Endodermal cell (in vitro differentiated cells): Measurements from ENCODE around the gene HES4. TPM values are rescaled to one million over a fixed set of nuclear protein-coding genes. Genes with fewer than 3 reads are reported as not detected.

ENCODE experiments used
- DNase-seq: peaks from one replicate; pipeline ENCODE4 v3.0.0-alpha.2; 2017
- H3K27ac ChIP-seq: 2 replicates; pipeline ENCODE4 v1.5.1; 2013; ENCODE audit warnings: mild to moderate bottlenecking, low read depth, low read length, moderate library complexity
- H3K27me3 ChIP-seq: 2 replicates; pipeline ENCODE4 v1.6.1; 2013; ENCODE audit warnings: mild to moderate bottlenecking, low read length, moderate library complexity; ENCODE audit not compliant: insufficient read depth, control insufficient read depth, poor library complexity, severe bottlenecking
- H3K36me3 ChIP-seq: 2 replicates; pipeline ENCODE4 v1.7.0; 2013; ENCODE audit warnings: mild to moderate bottlenecking, low read length, moderate library complexity; ENCODE audit not compliant: control insufficient read depth, insufficient read depth
- H3K4me1 ChIP-seq: one replicate; pipeline ENCODE4 v1.7.0; 2013; ENCODE audit warnings: low read length; ENCODE audit not compliant: control insufficient read depth, insufficient read depth
- H3K4me3 ChIP-seq: 2 replicates; pipeline ENCODE4 v1.5.1; 2013; ENCODE audit warnings: mild to moderate bottlenecking, low read length, moderate library complexity
- H3K9ac ChIP-seq: 2 replicates; pipeline ENCODE4 v1.6.1; 2013; ENCODE audit warnings: mild to moderate bottlenecking, low read length, moderate library complexity; ENCODE audit not compliant: poor library complexity, severe bottlenecking; ENCODE audit errors: extremely low read depth
- H3K9me3 ChIP-seq: 2 replicates; pipeline ENCODE4 v1.6.1; 2013; ENCODE audit warnings: mild to moderate bottlenecking, low read length, moderate library complexity; ENCODE audit not compliant: control insufficient read depth
- H3K27ac Mint-ChIP-seq: 2 replicates; pipeline ENCODE4 v1.8.0; 2020; ENCODE audit warnings: mixed read lengths
- H3K27me3 Mint-ChIP-seq: 2 replicates; pipeline ENCODE4 v1.8.0; 2021; ENCODE audit warnings: mild to moderate bottlenecking, mixed read lengths; ENCODE audit not compliant: insufficient read depth
- H3K36me3 Mint-ChIP-seq: 2 replicates; pipeline ENCODE4 v1.8.0; 2020; ENCODE audit warnings: low read depth, mixed read lengths
- H3K4me1 Mint-ChIP-seq: 2 replicates; pipeline ENCODE4 v1.8.0; 2020; ENCODE audit warnings: mixed read lengths
- H3K4me3 Mint-ChIP-seq: 2 replicates; pipeline ENCODE4 v1.8.0; 2020; ENCODE audit warnings: mild to moderate bottlenecking, moderate library complexity, mixed read lengths
- H3K9me3 Mint-ChIP-seq: 2 replicates; pipeline ENCODE4 v1.8.0; 2020; ENCODE audit warnings: mild to moderate bottlenecking, mixed read lengths
- CTCF ChIP-seq: fragments of 200-600 bp; sonication (generic); conservative IDR thresholded peaks from 2 replicates; pipeline ENCODE4 v1.5.0; 2021; ENCODE audit warnings: antibody characterized with exemption, mild to moderate bottlenecking
- WGBS, 2 experiments: methylation state at CpG; one replicate each; pipeline versions ENCODE4 v1.1.5 to v1.1.7; 2013; ENCODE audit warnings: missing lambda C conversion rate in 2 of 2, mixed read lengths in 1 of 2; ENCODE audit not compliant: insufficient coverage in 1 of 2, insufficient read length in 1 of 2; 5-methylcytosine and 5-hydroxymethylcytosine counted together
- total RNA-seq, 2 donors: library from RNA; stranded (reverse); fragmentation: NEBNext Ultra II Directional in 1 of 2; extraction: Animal tissue kit (Norgen Biotek cat#: 25700) in 1 of 2; gene quantifications; 2 replicates in 1 of 2; 3 replicates in 1 of 2; pipeline ENCODE4 v1.2.1, GENCODE V29; 2021

HES4 gene
- total RNA-seq, 2 donors from 2014 or later, result 16.1 to 19.7 TPM

GRCh38 chr1:985126-985525 lies 14.8 kb downstream of the HES4 start:
- TF ChIP-seq CTCF, result no peak
- no peak for DNase-seq
- Histone ChIP-seq H3K36me3 (no peaks in the 10 kb centered on the region), H3K4me1 (no peaks in the 10 kb centered on the region), H3K27me3 (peaks cover 66% of the 10 kb centered on the region), H3K27ac (no peak overlapping the region), H3K9me3 (no peaks in the 10 kb centered on the region), H3K4me3 (no peak overlapping the region), H3K9ac (no peak overlapping the region)
- peaks cover 5% of the 10 kb centered on the region for H3K9me3 Mint-ChIP-seq
- H3K4me1 Mint-ChIP-seq, result no peaks in the 10 kb centered on the region
- no peak overlapping the region for H3K4me3 Mint-ChIP-seq
- peaks cover 79% of the 10 kb centered on the region for H3K27me3 Mint-ChIP-seq
- no peaks in the 10 kb centered on the region for H3K36me3 Mint-ChIP-seq
- WGBS, 2 experiments, result 86 to 89% methylated on average over 5 to 13 of the region's 13 CpGs
- H3K27ac Mint-ChIP-seq, result no peak overlapping the region

- Histone ChIP-seq H3K4me1 (no peaks in the 10 kb centered on the region), H3K4me3 (no peak overlapping the region), H3K27ac (no peak overlapping the region), H3K9ac (no peak overlapping the region), H3K27me3 (peaks cover 60% of the 10 kb centered on the region), H3K36me3 (no peaks in the 10 kb centered on the region), H3K9me3 (no peaks in the 10 kb centered on the region)
- Mint-ChIP-seq H3K9me3 (peaks cover 5% of the 10 kb centered on the region), H3K27me3 (peaks cover 73% of the 10 kb centered on the region), H3K36me3 (no peaks in the 10 kb centered on the region), H3K4me1 (no peaks in the 10 kb centered on the region), H3K27ac (no peak overlapping the region), H3K4me3 (no peak overlapping the region)
- WGBS, 2 experiments, result 27 to 65% methylated on average over 2 to 11 of the region's 12 CpGs
- no peak for TF ChIP-seq CTCF
- DNase-seq, result no peak
Measured at GRCh38 chr1:984476-984814, 15.5 kb downstream of the HES4 start.

GRCh38 chr1:983798-984475 lies 16.0 kb downstream of the HES4 start:
- Histone ChIP-seq H3K4me1 (no peaks in the 10 kb centered on the region), H3K27ac (no peak overlapping the region), H3K36me3 (no peaks in the 10 kb centered on the region), H3K27me3 (peaks cover 55% of the 10 kb centered on the region), H3K4me3 (no peak overlapping the region), H3K9ac (no peak overlapping the region), H3K9me3 (no peaks in the 10 kb centered on the region)
- Mint-ChIP-seq H3K9me3 (peaks cover 4% of the 10 kb centered on the region), H3K36me3 (no peaks in the 10 kb centered on the region), H3K4me3 (no peak overlapping the region), H3K27me3 (peaks cover 67% of the 10 kb centered on the region), H3K4me1 (no peaks in the 10 kb centered on the region), H3K27ac (no peak overlapping the region)
- peak; percentile 87 for DNase-seq
- peak; percentile 98 for TF ChIP-seq CTCF
- WGBS, 2 experiments, result 3 to 28% methylated on average over 7 to 29 of the region's 29 CpGs
